ENCODE data around the gene ZNF286A. TPM values are rescaled to one million over a fixed set of nuclear protein-coding genes. Genes with fewer than 3 reads are reported as not detected.
"Not testable (repeated sequence)": the region's sequence is repeated elsewhere in the genome, so short reads cannot be mapped to it uniquely, and the experiment has no call there.

The ZNF286A gene
- polyA plus RNA-seq, 1 donor, result 57.3 TPM

DNA sequence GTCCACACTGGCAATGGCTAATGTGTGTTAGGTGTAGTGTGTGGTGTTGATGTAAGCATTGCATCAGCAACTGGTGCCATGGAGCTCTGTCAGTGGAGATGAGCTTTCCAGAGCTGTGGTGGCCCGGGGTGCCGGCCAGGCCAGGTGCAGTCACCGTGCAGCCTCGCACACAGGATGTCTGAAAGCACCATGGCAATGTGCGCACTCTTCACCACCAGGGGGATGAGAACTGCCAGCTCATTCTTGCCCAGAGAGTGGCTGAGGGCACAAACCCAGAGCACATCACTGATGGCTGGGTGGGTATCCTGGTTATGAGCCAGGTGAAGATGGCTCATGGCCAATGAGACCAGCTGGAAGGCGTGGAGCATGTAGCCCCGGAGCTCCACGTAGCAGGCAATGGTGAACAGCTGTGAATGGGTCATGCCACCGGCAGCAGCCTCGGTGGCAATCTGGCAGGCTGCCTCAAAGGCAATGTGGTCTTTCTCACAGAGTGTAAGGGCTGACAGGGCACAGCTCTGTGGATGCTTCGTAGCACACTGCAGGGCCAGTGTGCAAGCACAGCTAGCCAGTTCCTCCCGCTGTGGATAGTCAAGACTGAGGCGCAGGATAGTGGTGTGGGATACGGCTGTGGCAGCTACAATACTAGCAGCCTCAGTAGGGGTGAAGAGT, 69.4 kb downstream of the ZNF286A start:
- not testable (repeated sequence) for DNase-seq

Other genes with a start within 250 kb of the ZNF286A start
- 12.7 TPM for gene CDRT4, start 232.1 kb upstream of the ZNF286A start, polyA plus RNA-seq (ENCODE audit: insufficient read length)
- gene TVP23C, start 136.3 kb upstream of the ZNF286A start, polyA plus RNA-seq (ENCODE audit: insufficient read length), result 20.6 TPM
- gene FBXW10B, start 80.0 kb upstream of the ZNF286A start, polyA plus RNA-seq (ENCODE audit: insufficient read length), result 1.4 TPM
- gene TRIM16, start 15.4 kb upstream of the ZNF286A start, polyA plus RNA-seq (ENCODE audit: insufficient read length), result 26.4 TPM
- gene TBC1D26, start 32.5 kb downstream of the ZNF286A start, polyA plus RNA-seq (ENCODE audit: insufficient read length), result 0.67 TPM
- gene ADORA2B, start 245.4 kb downstream of the ZNF286A start, polyA plus RNA-seq (ENCODE audit: insufficient read length), result 4.6 TPM